Neural progenitor cell (in vitro differentiated cells): Measurements from ENCODE around the gene ENAH. TPM values are rescaled to one million over a fixed set of nuclear protein-coding genes. Genes with fewer than 3 reads are reported as not detected.

Experiments used
- DNase-seq: peaks from one replicate; pipeline ENCODE4 v3.0.0-alpha.2; 2016; ENCODE audit warnings: low spot score
- H2AFZ ChIP-seq: fragments of 200-600 bp; sonication (generic); replicated peaks from 2 replicates; pipeline ENCODE4 v1.6.1; 2016; ENCODE audit warnings: antibody characterized with exemption
- H3F3A ChIP-seq: fragments of 200-600 bp; sonication (generic); 2 replicates; pipeline ENCODE4 v1.6.1; 2016; ENCODE audit warnings: antibody characterized with exemption, low read depth
- H3K27ac ChIP-seq: fragments of 200-600 bp; sonication (generic); 2 replicates; pipeline ENCODE4 v1.5.1; 2016; ENCODE audit warnings: mild to moderate bottlenecking
- H3K27me3 ChIP-seq: fragments of 200-600 bp; sonication (generic); 2 replicates; pipeline ENCODE4 v1.6.1; 2016; ENCODE audit warnings: mild to moderate bottlenecking, moderate library complexity
- H3K36me3 ChIP-seq: fragments of 200-600 bp; sonication (generic); 2 replicates; pipeline ENCODE4 v1.5.1; 2016
- H3K4me1 ChIP-seq: fragments of 200-600 bp; sonication (generic); 2 replicates; pipeline ENCODE4 v1.6.1; 2016; ENCODE audit warnings: mixed run types
- H3K4me2 ChIP-seq: fragments of 200-600 bp; sonication (generic); 2 replicates; pipeline ENCODE4 v1.6.1; 2016
- H3K4me3 ChIP-seq: fragments of 200-600 bp; sonication (generic); 2 replicates; pipeline ENCODE4 v1.5.1; 2016
- H3K79me2 ChIP-seq: fragments of 200-600 bp; sonication (generic); 2 replicates; pipeline ENCODE4 v1.6.1; 2016; ENCODE audit warnings: low read depth
- H3K9ac ChIP-seq: fragments of 200-600 bp; sonication (generic); 2 replicates; pipeline ENCODE4 v1.6.1; 2016
- H3K9me3 ChIP-seq: fragments of 200-600 bp; sonication (generic); 2 replicates; pipeline ENCODE4 v1.5.1; 2016; ENCODE audit warnings: low read depth
- H4K20me1 ChIP-seq: fragments of 200-600 bp; sonication (generic); 2 replicates; pipeline ENCODE4 v1.6.1; 2016; ENCODE audit warnings: low read depth
- H3K27ac Mint-ChIP-seq: 3 replicates; pipeline ENCODE4 v1.8.0; 2021; ENCODE audit warnings: mixed read lengths
- H3K27me3 Mint-ChIP-seq: 2 replicates; pipeline ENCODE4 v1.8.0; 2022; ENCODE audit warnings: low read depth, mild to moderate bottlenecking, inconsistent platforms, moderate library complexity, mixed read lengths; ENCODE audit not compliant: insufficient read depth
- H3K36me3 Mint-ChIP-seq: 3 replicates; pipeline ENCODE4 v1.8.0; 2021; ENCODE audit warnings: mixed read lengths
- H3K4me1 Mint-ChIP-seq: 3 replicates; pipeline ENCODE4 v1.8.0; 2021; ENCODE audit warnings: mixed read lengths
- H3K4me3 Mint-ChIP-seq: 3 replicates; pipeline ENCODE4 v1.8.0; 2021; ENCODE audit warnings: mild to moderate bottlenecking, moderate library complexity, mixed read lengths
- H3K9me3 Mint-ChIP-seq: 3 replicates; pipeline ENCODE4 v1.8.0; 2020; ENCODE audit warnings: mixed read lengths
- CTCF ChIP-seq: fragments of 200-600 bp; sonication (generic); IDR thresholded peaks from 2 replicates; pipeline ENCODE4 v1.5.1; 2017; ENCODE audit warnings: antibody characterized with exemption, mild to moderate bottlenecking
- EZH2 ChIP-seq: fragments of 200-600 bp; sonication (generic); IDR thresholded peaks from 2 replicates; pipeline ENCODE4 v1.6.1; 2017; ENCODE audit warnings: antibody characterized with exemption, mild to moderate bottlenecking, moderate library complexity
- EZH2phosphoT487 ChIP-seq: fragments of 200-600 bp; sonication (generic); IDR thresholded peaks from 2 replicates; pipeline ENCODE4 v1.6.1; 2017; ENCODE audit warnings: antibody characterized with exemption
- total RNA-seq: library from RNA; depleted of rRNA; stranded (reverse); fragments of >200 nt; gene quantifications from 2 replicates; pipeline ENCODE4 v1.2.3, GENCODE V29; 2015; ENCODE audit warnings: low replicate concordance

The ENAH gene
- total RNA-seq, 1 donor from 2014 or later, result 346 TPM

GRCh38 chr1:225460737-225461532 is 192.0 kb downstream of the ENAH start:
- Mint-ChIP-seq H3K4me3 (no peak overlapping the region), H3K4me1 (peaks cover 53% of the 10 kb centered on the region)

GRCh38 chr1:225460021-225460736 is 192.7 kb downstream of the ENAH start:
- H3K4me3 Mint-ChIP-seq, result no peak overlapping the region
- peaks cover 12% of the 10 kb centered on the region for H3K27me3 Mint-ChIP-seq
- Histone ChIP-seq H3K4me2 (no peak overlapping the region), H3K9me3 (no peaks in the 10 kb centered on the region), H2AFZ (no peak overlapping the region), H3F3A (peaks cover 14% of the 10 kb centered on the region), H3K9ac (no peak overlapping the region), H3K79me2 (no peaks in the 10 kb centered on the region), H3K27me3 (no peaks in the 10 kb centered on the region), H3K27ac (no peak overlapping the region), H3K4me3 (no peak overlapping the region), H4K20me1 (no peaks in the 10 kb centered on the region), H3K36me3 (no peaks in the 10 kb centered on the region), H3K4me1 (peaks cover 37% of the 10 kb centered on the region)
- peak overlapping the region; percentile 72 for H3K27ac Mint-ChIP-seq
- DNase-seq, result no peak
- no peaks in the 10 kb centered on the region for H3K9me3 Mint-ChIP-seq
- TF ChIP-seq EZH2phosphoT487 (no peak), CTCF (no peak), EZH2 (no peak)
- no peaks in the 10 kb centered on the region for H3K36me3 Mint-ChIP-seq
- H3K4me1 Mint-ChIP-seq, result peaks cover 48% of the 10 kb centered on the region

More at GRCh38 chr1:225460737-225461532, 192.0 kb downstream of the ENAH start:
- Histone ChIP-seq H2AFZ (no peak overlapping the region), H3K4me1 (peaks cover 45% of the 10 kb centered on the region), H3K9me3 (no peaks in the 10 kb centered on the region), H3K9ac (no peak overlapping the region), H3K79me2 (no peaks in the 10 kb centered on the region), H4K20me1 (no peaks in the 10 kb centered on the region), H3K36me3 (no peaks in the 10 kb centered on the region), H3F3A (peaks cover 19% of the 10 kb centered on the region), H3K4me2 (no peak overlapping the region), H3K4me3 (no peak overlapping the region), H3K27ac (no peak overlapping the region), H3K27me3 (no peaks in the 10 kb centered on the region)
- no peak for TF ChIP-seq EZH2
- no peak for TF ChIP-seq EZH2phosphoT487
- TF ChIP-seq CTCF, result no peak
- H3K9me3 Mint-ChIP-seq, result no peaks in the 10 kb centered on the region
- H3K27ac Mint-ChIP-seq, result peak overlapping the region; percentile 72
- no peak for DNase-seq
- H3K36me3 Mint-ChIP-seq, result no peaks in the 10 kb centered on the region
- H3K27me3 Mint-ChIP-seq, result peaks cover 12% of the 10 kb centered on the region

- H3K4me3 ChIP-seq, result no peak overlapping the region
- peaks cover 18% of the 10 kb centered on the region for H3K4me1 ChIP-seq
- H3F3A ChIP-seq, result no peaks in the 10 kb centered on the region
- H3K79me2 ChIP-seq, result no peaks in the 10 kb centered on the region
- Mint-ChIP-seq H3K27me3 (peaks cover 12% of the 10 kb centered on the region), H3K36me3 (no peaks in the 10 kb centered on the region), H3K9me3 (no peaks in the 10 kb centered on the region), H3K4me1 (peaks cover 44% of the 10 kb centered on the region), H3K27ac (no peak overlapping the region), H3K4me3 (no peak overlapping the region)
- TF ChIP-seq EZH2, result no peak
- no peak for TF ChIP-seq EZH2phosphoT487
- TF ChIP-seq CTCF, result no peak
- DNase-seq, result no peak
- no peak overlapping the region for H2AFZ ChIP-seq
- H3K27me3 ChIP-seq, result no peaks in the 10 kb centered on the region
- H3K27ac ChIP-seq, result no peak overlapping the region
- no peaks in the 10 kb centered on the region for H3K9me3 ChIP-seq
- no peaks in the 10 kb centered on the region for H4K20me1 ChIP-seq
- no peak overlapping the region for H3K9ac ChIP-seq
- no peaks in the 10 kb centered on the region for H3K36me3 ChIP-seq
- no peak overlapping the region for H3K4me2 ChIP-seq
Measured at GRCh38 chr1:225458222-225458631, 194.7 kb downstream of the ENAH start.
